ENCODE measurements around the gene MBOAT7.

DNA sequence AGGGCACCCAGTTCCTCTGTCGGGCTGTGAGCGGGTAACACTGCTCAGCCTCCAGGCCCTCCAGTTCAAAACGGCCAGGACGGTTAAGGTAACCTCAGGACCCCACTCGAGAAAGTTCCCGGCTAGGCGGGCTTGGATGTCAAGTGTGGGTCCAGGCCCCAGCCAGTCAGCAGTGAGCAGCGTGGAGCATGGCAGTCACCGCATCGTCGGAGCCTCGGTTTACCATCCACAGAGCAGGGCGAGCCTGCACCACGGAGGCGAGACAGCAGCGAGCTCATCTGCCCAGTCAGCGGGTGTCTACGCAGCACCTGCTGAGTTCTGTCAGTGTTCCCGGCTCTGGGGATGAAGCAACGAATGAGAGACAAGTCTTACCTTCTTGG, 59.8 kb downstream of the MBOAT7 start:
- TF ChIP-seq CTCF (IDR thresholded peaks at IDR 0.05) (no peak), POLR2A (IDR thresholded peaks at IDR 0.05) (no peak), POLR2AphosphoS5 (IDR thresholded peaks at IDR 0.05) (no peak), EP300 (IDR thresholded peaks at IDR 0.05) (no peak)

Data from stomach (tissue), 4 donors.